Measurements from ENCODE around the gene TACC2.

DNA sequence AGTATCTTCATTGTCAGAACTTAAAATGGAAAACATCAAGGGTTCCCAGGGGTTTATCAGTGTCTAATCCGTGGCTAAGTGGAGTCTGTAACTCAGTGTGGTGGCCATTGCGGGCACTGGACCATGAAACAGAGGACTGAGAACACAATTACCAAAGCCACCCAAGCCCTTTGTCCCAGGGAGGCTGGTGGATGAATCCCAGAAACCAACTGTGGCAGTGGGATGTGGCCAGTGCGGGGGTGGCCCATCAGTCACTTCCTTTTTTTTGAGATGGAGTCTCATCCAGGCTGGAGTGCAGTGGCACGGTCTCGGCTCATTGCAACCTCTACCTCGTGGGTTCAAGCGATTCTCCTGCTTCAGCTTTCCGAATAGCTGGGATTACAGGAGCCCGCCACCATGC is 61.8 kb downstream of the TACC2 start:
- TF ChIP-seq, protein P1, sequence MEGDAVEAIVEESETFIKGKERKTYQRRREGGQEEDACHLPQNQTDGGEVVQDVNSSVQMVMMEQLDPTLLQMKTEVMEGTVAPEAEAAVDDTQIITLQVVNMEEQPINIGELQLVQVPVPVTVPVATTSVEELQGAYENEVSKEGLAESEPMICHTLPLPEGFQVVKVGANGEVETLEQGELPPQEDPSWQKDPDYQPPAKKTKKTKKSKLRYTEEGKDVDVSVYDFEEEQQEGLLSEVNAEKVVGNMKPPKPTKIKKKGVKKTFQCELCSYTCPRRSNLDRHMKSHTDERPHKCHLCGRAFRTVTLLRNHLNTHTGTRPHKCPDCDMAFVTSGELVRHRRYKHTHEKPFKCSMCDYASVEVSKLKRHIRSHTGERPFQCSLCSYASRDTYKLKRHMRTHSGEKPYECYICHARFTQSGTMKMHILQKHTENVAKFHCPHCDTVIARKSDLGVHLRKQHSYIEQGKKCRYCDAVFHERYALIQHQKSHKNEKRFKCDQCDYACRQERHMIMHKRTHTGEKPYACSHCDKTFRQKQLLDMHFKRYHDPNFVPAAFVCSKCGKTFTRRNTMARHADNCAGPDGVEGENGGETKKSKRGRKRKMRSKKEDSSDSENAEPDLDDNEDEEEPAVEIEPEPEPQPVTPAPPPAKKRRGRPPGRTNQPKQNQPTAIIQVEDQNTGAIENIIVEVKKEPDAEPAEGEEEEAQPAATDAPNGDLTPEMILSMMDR (IDR thresholded peaks at IDR 0.05) = no peak
- TF ChIP-seq POLR2A (IDR thresholded peaks at IDR 0.05) = no peak

Measured in thyroid gland (tissue), 4 donors.